GM19452 (cell line): ENCODE data around the gene FRMD4A.
A peak's percentile ranks its signal among the peaks of the same experiment; 100 is the strongest.
"Not testable (repeated sequence)": the region's sequence is repeated elsewhere in the genome, so short reads cannot be mapped to it uniquely, and the experiment has no call there.

Experiments
- ATAC-seq: cut with Tn5 transposase; IDR thresholded peaks from one replicate; pipeline ENCODE4 v1.9.1; 2021; ENCODE audit not compliant: unreplicated experiment

FRMD4A gene

GRCh38 chr10:13770760-13771493, 559.8 kb downstream of the FRMD4A start:
- no peak for ATAC-seq

GRCh38 chr10:13769946-13770345, 560.8 kb downstream of the FRMD4A start:
- ATAC-seq, result no peak

GRCh38 chr10:13767676-13768178, 563.0 kb downstream of the FRMD4A start:
- ATAC-seq, result no peak

- ATAC-seq, result not testable (repeated sequence)
Measured at GRCh38 chr10:13767148-13767547, 563.6 kb downstream of the FRMD4A start.

GRCh38 chr10:13765641-13766341, 564.9 kb downstream of the FRMD4A start:
- peak; percentile 56 for ATAC-seq

GRCh38 chr10:13761490-13762091, 569.1 kb downstream of the FRMD4A start:
- no peak for ATAC-seq

- ATAC-seq, result no peak
Measured at GRCh38 chr10:13759168-13759567, 571.6 kb downstream of the FRMD4A start.

GRCh38 chr10:13758756-13759155, 572.0 kb downstream of the FRMD4A start:
- ATAC-seq, result no peak

- ATAC-seq, result no peak
Measured at GRCh38 chr10:13758312-13758711, 572.4 kb downstream of the FRMD4A start.

GRCh38 chr10:13754277-13754676, 576.4 kb downstream of the FRMD4A start:
- ATAC-seq, result no peak

GRCh38 chr10:13751191-13751764, 579.4 kb downstream of the FRMD4A start:
- no peak for ATAC-seq

- ATAC-seq, result no peak
Measured at GRCh38 chr10:13750299-13751190, 580.2 kb downstream of the FRMD4A start.

GRCh38 chr10:13745271-13745670, 585.5 kb downstream of the FRMD4A start:
- no peak for ATAC-seq

- ATAC-seq, result no peak
Measured at GRCh38 chr10:13743963-13744362, 586.8 kb downstream of the FRMD4A start.

GRCh38 chr10:13743101-13743693, 587.5 kb downstream of the FRMD4A start:
- peak; percentile 57 for ATAC-seq

- ATAC-seq, result no peak
Measured at GRCh38 chr10:13741438-13741837, 589.3 kb downstream of the FRMD4A start.

GRCh38 chr10:13740461-13740860, 590.3 kb downstream of the FRMD4A start:
- ATAC-seq, result no peak

GRCh38 chr10:13739183-13739582, 591.5 kb downstream of the FRMD4A start:
- ATAC-seq, result no peak

GRCh38 chr10:13736506-13736905, 594.2 kb downstream of the FRMD4A start:
- ATAC-seq, result no peak

GRCh38 chr10:13734151-13734550, 596.6 kb downstream of the FRMD4A start:
- ATAC-seq, result no peak
